ENCODE results near the gene GATC. TPM values are rescaled to one million over a fixed set of nuclear protein-coding genes. Genes with fewer than 3 reads are reported as not detected.

GATC gene
- total RNA-seq, 4 donors from 2014 or later: 8.1 to 19.8 (median 14.2) TPM

DNA sequence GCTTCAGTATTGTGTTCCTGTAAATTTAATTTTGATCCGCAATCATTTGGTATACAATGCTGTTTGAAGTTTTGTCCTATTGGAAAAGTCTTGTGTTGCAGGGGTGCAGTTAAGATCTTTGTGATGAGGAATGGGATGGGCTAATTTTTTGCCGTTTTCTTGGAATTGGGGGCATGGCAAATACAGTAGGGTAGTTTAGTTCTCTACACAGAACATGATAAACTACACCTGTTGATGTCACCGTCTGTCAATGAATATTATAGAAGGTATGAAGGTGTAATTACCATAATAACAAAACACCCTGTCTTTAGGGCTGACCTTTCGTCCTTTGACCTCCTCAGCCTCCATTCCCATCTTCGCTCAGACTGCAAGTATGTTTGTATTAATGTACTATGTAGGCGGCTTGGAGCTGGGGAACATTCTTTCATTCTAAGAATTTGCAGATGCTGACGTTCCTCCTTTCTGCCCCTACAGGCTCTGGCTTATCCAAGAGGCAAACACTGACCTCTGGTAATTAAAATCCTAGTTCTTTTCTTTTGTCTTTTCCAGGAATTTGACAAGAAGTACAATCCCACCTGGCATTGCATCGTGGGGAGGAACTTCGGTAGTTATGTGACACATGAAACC is 51.4 kb downstream of the GATC start:
- peaks cover 8 to 36% (median 22%) of the 10 kb centered on the region in 3 donors for H3K4me1 ChIP-seq
- no peak for DNase-seq
- H3K36me3 ChIP-seq: peaks cover 0 to 41% (median 10%) of the 10 kb centered on the region in 3 donors
- WGBS, 2 donors: 16 to 20% methylated on average over 9 of the region's 9 CpGs
- intact Hi-C loops (cut with DNase I): no loop called here
- no peaks in the 10 kb centered on the region for H3K9me3 ChIP-seq
- no peak for TF ChIP-seq POLR2A (IDR thresholded peaks at IDR 0.05)
- TF ChIP-seq, protein P1, sequence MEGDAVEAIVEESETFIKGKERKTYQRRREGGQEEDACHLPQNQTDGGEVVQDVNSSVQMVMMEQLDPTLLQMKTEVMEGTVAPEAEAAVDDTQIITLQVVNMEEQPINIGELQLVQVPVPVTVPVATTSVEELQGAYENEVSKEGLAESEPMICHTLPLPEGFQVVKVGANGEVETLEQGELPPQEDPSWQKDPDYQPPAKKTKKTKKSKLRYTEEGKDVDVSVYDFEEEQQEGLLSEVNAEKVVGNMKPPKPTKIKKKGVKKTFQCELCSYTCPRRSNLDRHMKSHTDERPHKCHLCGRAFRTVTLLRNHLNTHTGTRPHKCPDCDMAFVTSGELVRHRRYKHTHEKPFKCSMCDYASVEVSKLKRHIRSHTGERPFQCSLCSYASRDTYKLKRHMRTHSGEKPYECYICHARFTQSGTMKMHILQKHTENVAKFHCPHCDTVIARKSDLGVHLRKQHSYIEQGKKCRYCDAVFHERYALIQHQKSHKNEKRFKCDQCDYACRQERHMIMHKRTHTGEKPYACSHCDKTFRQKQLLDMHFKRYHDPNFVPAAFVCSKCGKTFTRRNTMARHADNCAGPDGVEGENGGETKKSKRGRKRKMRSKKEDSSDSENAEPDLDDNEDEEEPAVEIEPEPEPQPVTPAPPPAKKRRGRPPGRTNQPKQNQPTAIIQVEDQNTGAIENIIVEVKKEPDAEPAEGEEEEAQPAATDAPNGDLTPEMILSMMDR (IDR thresholded peaks at IDR 0.05): no peak
- peak overlapping the region; percentile 82 to 99 (median 90) for H3K4me3 ChIP-seq
- no peaks in the 10 kb centered on the region for H3K27me3 ChIP-seq
- peak overlapping the region; percentile 89 to 95 (median 94) for H3K27ac ChIP-seq

DNA sequence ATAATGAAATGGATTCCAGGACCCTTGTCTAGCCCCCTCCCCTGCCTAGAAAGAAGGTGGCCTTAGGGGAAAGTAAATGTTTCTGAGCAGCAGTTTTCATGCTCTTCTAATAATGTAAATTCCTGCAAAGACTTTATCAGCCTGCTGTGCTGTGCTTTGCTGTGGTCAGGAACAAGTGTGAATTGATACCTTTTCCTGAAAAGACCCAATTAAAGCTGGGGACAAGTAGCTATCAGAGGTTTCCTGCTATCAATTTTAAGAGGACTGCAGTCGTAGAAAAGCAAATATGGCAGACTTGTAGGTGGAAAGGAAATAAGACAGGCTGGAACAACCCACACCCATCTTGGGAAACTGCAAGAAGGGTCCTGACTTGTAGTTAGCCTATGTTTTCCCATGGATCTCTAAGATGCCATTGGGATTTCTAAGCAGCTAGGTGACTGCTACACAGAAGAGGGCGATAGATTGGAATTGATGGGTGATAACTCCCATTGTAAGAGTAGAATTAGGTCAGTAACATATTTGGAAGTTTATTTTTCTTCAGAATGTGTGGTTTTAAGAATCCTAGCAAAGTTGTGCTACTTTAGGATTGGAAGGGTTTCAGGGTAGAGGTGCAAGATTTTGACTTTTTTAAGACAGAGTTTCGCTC is 52.7 kb downstream of the GATC start:
- intact Hi-C loops (cut with DNase I): no loop called here
- no peak for DNase-seq
- no peak for TF ChIP-seq POLR2A (IDR thresholded peaks at IDR 0.05)
- TF ChIP-seq, protein P1 (IDR thresholded peaks at IDR 0.05): no peak
- Histone ChIP-seq H3K9me3 (no peaks in the 10 kb centered on the region), H3K27me3 (no peaks in the 10 kb centered on the region), H3K4me1 (peaks cover 8 to 36% (median 22%) of the 10 kb centered on the region in 3 donors), H3K36me3 (peaks cover 5 to 54% (median 10%) of the 10 kb centered on the region in 3 donors), H3K27ac (peak overlapping the region in 1 of 4 donors; percentile 95), H3K4me3 (no peak overlapping the region)
- WGBS, 2 donors: 83 to 91% methylated on average over 3 of the region's 3 CpGs

DNA sequence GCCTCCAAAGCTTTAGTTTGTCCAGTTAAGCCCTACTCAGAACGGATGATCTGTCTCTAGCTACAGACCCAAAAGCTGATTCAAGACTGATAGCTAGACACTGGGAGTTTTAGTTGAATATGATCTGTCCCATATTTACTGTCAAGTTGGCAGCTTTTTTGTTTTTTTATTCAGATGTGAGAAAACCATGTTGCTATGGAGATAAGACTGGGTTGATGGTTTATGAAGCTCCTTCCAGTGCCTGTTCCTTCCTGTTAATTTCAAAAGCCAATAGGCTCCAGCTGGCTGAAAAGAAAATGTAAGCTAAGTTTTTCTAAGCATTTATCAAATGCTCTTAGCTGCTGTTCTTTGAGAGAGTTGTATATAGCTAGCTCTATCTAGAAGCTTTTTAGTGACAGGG is 54.3 kb downstream of the GATC start:
- H3K27ac ChIP-seq: peak overlapping the region in 1 of 4 donors; percentile 7
- no peak for TF ChIP-seq POLR2A (IDR thresholded peaks at IDR 0.05)
- TF ChIP-seq, protein P1 (IDR thresholded peaks at IDR 0.05): no peak
- 86 to 100% methylated on average over 1 of the region's 1 CpG for WGBS, 2 donors
- no peak for DNase-seq
- H3K4me1 ChIP-seq: peaks cover 8 to 22% (median 14%) of the 10 kb centered on the region in 3 donors
- no peak overlapping the region for H3K4me3 ChIP-seq
- H3K27me3 ChIP-seq: no peaks in the 10 kb centered on the region
- no peaks in the 10 kb centered on the region for H3K9me3 ChIP-seq
- peaks cover 5 to 70% (median 10%) of the 10 kb centered on the region in 3 donors for H3K36me3 ChIP-seq
- intact Hi-C loops (cut with DNase I): no loop called here

DNA sequence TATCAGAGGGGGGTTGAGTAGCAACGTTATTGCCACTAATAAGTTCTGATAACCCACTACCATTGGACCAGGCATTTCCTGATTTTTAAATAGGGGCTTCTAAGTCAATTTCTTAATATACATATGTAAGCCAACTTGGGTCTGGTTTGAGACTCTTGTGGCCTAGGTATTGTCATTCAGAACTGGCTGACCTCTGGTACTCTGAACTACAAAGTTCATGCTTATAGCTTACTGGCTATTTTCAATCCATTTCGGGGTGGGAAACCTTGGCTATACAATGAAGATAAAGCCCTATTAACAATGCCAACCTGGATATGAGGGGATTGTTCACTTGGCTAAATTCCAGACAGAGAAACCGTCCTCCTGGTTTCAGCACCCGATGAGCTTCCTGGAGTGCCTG is 58.3 kb downstream of the GATC start:
- Histone ChIP-seq H3K4me3 (no peak overlapping the region), H3K27ac (no peak overlapping the region), H3K27me3 (no peaks in the 10 kb centered on the region), H3K9me3 (no peaks in the 10 kb centered on the region), H3K36me3 (peaks cover 0 to 87% (median 8%) of the 10 kb centered on the region in 3 donors), H3K4me1 (no peaks in the 10 kb centered on the region)
- no peak for DNase-seq
- TF ChIP-seq, protein P1 (IDR thresholded peaks at IDR 0.05): no peak
- no peak for TF ChIP-seq POLR2A (IDR thresholded peaks at IDR 0.05)
- intact Hi-C loops (cut with DNase I): no loop called here
- 71 to 91% methylated on average over 4 of the region's 4 CpGs for WGBS, 2 donors

DNA sequence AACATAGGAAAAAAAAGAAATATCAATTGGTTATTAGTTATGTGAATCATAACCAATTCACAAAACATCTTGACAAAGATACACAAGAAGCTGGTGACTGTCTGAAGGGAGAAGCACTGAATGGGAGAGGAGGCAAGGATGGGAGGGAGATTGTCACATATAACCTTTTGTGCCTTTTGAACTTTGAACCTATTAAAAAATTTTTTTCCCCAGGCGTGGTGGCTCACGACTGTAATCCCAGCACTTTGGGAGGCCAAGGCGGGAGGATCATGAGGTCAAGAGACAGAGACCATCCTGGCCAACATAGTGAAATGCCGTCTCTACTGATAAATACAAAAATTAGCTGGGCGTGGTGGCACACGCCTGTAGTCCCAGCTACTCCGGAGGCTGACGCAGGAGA is 62.3 kb downstream of the GATC start:
- H3K4me1 ChIP-seq: no peaks in the 10 kb centered on the region
- no peaks in the 10 kb centered on the region for H3K27me3 ChIP-seq
- TF ChIP-seq, protein P1 (IDR thresholded peaks at IDR 0.05): no peak
- no peak for TF ChIP-seq POLR2A (IDR thresholded peaks at IDR 0.05)
- no peak for DNase-seq
- H3K36me3 ChIP-seq: peaks cover 0 to 97% (median 11%) of the 10 kb centered on the region in 3 donors
- H3K9me3 ChIP-seq: no peaks in the 10 kb centered on the region
- intact Hi-C loops (cut with DNase I): no loop called here
- no peak overlapping the region for H3K27ac ChIP-seq
- H3K4me3 ChIP-seq: no peak overlapping the region
- WGBS, 2 donors: 93 to 94% methylated on average over 6 to 8 of the region's 8 CpGs

All from esophagus squamous epithelium (tissue), 5 donors.